Stomach (tissue), 4 donors: ENCODE results near the gene CARS1.

ENCODE experiments used
- CTCF ChIP-seq, 7 experiments: fragments of 450-650 bp in 4 of 7; fragments of 200-600 bp in 3 of 7; sonication (generic) in 3 of 7; IDR thresholded peaks; one replicate each; pipeline ENCODE4 v1.5.1; 2016 to 2019; ENCODE audit warnings: antibody characterized with exemption in 7 of 7, control low read depth in 2 of 7, mild to moderate bottlenecking in 1 of 7
- EP300 ChIP-seq: sonication (generic); formaldehyde crosslinking; IDR thresholded peaks from one replicate; pipeline ENCODE4 v1.6.1; 2017; ENCODE audit warnings: antibody characterized with exemption
- POLR2A ChIP-seq, 4 donors: fragments of 450-650 bp; IDR thresholded peaks; one replicate each; pipeline ENCODE4 v1.6.1; 2016; ENCODE audit warnings: antibody characterized with exemption in 4 of 4, control low read depth in 2 of 4, mild to moderate bottlenecking in 1 of 4, moderate library complexity in 1 of 4
- POLR2AphosphoS5 ChIP-seq, 3 donors: sonication (generic); formaldehyde crosslinking; IDR thresholded peaks; one replicate each; pipeline ENCODE4 v1.6.1; 2016; ENCODE audit warnings: antibody characterized with exemption in 3 of 3

DNA sequence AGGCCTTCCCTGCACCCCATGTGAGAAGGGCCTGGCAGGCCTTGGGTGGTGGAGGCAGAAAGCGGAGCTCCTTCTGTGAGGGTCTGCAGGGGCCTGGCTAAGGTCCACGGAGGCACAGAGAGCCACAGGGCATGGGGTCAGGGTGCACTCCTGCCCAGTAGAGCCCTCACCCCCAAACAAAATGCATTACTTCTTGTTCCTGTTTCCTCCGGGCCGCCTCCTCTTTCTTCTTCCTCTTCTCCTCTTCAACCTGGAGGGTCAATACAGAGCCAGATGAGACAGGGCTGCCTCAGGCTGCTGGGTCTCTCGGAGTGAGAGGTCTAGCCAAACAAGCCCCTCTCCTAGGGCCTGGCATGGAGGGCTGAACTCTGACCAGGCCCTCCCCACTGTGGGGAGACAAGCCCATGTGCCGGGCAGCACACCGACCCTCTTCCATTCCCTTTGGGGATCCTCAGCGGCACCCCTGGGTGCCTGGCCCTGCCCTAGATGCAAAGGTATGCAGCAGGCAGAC, 54.8 kb downstream of the CARS1 start:
- TF ChIP-seq POLR2A (IDR thresholded peaks at IDR 0.05) (no peak), CTCF (IDR thresholded peaks at IDR 0.05) (no peak), EP300 (no peak), POLR2AphosphoS5 (IDR thresholded peaks at IDR 0.05) (no peak)
